GM18951 (cell line): Measurements from ENCODE around the gene UROC1.

Experiments
- POLR2A ChIP-seq: IDR thresholded peaks from 4 replicates; pipeline ENCODE4 v1.6.1; 2011; ENCODE audit warnings: mild to moderate bottlenecking; ENCODE audit not compliant: insufficient read length, insufficient read depth; ENCODE audit errors: extremely low read depth
- in situ Hi-C: fragments of 300-500 bp; cut with MboI; formaldehyde crosslinking; loops from one replicate; pipeline ENCODE4 v1.12.0; 2022; ENCODE audit warnings: low sequenced_read_pairs, mixed read lengths, inconsistent platforms; ENCODE audit not compliant: unreplicated experiment

The UROC1 gene

DNA sequence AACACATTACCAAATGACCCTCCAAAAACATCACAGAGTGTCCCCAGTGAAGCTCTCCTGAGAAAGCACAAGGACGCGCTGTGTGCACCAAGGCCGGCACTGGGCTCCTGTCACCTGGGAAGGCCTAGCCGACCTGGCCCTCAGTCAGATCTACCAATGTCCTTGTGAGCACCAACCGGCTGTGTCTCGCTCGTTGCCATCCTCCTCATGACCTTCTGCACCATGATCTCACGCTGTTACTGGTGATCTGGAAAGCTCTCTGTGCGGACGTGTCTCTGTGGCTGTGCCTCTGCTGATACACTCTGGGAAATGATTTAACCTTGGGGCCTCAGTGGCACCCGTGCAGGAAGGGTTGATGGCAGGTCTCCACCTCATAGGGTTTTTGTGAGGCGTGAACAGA is 66.1 kb downstream of the UROC1 start:
- no peak for TF ChIP-seq POLR2A
- in situ Hi-C loops = no loop called here

DNA sequence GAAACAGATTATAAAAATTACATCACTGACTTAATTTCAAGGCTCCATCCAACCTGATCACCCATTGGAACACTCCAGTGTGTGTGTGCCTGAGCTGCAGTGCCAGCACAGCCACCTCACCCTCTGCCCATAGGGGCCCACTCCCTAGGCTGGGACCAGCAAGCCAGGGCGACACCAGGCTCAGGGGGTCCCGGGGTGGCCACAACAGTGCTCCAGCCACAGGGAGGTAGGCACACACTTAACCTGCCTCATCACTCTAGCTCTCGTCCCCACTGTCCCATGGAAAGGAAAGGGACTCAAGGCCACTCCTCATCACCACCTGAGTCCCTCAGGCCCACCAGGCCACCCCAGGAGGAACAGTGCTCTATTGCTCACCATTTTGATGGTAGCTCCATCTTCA is 66.8 kb downstream of the UROC1 start:
- in situ Hi-C loops = no loop called here
- TF ChIP-seq POLR2A = no peak

DNA sequence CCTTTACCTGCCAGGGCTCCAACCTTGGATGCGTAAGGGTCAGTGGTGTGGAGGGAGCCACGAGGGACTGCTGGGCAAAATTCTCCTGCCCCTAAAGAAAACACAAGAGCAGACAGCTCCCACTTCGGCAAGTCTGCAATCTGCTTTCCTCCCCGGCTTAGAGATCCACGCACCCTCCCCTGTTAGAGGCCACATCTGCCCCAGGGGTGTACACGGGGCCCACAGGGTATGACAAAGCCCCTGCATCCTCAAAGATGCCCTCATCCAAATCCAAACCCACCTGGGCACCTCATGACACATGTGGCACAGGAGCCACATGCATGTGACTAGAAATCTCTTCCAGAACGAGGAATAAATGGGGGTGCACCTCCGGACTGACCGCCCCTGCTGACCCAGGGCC is 67.4 kb downstream of the UROC1 start:
- no peak for TF ChIP-seq POLR2A
- in situ Hi-C loops = no loop called here

DNA sequence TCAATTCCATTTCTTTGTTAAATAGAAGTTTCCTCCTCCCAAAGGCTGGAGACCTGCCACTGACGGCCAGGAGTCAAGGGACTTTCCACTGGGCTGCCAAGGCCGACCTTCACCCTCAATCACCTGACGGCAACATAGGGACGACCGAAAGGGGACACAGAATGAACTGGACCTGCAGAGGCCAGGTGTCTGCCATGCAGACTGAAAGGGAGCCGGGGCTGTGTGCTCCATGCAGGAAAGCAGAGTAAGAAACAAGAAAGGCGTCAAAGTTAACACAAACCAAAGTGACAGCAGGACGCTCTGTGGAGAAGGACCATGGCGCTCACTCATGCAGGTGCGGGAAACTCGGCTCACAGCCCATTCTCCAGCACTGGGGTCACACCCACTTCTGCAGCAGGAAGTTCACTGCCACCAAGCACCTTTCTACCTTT is 67.9 kb downstream of the UROC1 start:
- no peak for TF ChIP-seq POLR2A
- in situ Hi-C loops = no loop called here

DNA sequence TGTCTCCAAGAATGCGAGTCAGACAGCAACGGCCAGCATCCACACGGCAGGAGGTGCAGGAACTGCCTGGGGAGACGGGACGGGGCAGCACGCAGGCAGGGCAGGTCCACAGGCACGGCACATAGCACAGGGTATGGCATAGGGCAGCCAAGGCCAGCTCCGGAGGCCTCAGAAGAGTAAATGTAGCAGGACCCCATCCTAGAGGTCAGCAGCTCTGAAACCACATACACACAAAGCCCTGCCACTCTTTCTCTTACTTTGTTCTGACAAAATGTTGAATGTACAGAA is 68.7 kb downstream of the UROC1 start:
- TF ChIP-seq POLR2A = no peak
- in situ Hi-C loops = no loop called here

DNA sequence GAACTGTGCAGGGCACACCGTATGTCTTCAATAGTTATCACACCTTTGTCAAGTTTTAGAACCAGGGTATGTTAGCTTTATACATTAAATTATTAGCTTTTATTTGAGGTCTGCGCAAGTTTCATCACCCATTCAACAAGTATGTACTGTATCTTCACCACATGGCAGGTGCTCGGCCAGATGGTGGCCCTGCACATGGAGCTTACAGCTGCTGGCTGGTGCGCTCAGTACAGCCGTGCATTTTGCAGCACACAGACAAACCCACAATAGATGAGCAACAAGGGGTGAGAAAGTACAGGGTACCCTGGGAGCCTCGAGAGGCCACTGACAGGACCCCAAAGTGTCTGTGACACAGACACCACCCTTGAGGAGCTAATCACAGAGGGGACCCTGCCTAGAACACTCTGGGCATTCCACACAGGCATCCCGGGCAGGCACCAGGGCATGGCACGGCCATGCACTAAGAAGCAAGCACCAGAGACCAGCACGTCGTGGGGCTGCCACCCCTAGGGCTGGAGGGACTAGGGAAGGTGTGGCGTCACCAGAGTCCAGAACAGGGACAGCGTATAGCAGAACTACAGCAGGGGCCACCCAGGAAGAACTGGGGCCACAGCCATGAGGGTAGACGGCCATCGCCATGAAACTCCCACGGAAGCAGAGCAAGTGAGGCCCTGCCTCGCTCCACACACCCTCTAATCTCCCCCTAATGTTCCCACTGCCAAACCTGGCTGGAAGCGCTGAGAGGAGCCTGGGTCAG is 69.3 kb downstream of the UROC1 start:
- TF ChIP-seq POLR2A = no peak

DNA sequence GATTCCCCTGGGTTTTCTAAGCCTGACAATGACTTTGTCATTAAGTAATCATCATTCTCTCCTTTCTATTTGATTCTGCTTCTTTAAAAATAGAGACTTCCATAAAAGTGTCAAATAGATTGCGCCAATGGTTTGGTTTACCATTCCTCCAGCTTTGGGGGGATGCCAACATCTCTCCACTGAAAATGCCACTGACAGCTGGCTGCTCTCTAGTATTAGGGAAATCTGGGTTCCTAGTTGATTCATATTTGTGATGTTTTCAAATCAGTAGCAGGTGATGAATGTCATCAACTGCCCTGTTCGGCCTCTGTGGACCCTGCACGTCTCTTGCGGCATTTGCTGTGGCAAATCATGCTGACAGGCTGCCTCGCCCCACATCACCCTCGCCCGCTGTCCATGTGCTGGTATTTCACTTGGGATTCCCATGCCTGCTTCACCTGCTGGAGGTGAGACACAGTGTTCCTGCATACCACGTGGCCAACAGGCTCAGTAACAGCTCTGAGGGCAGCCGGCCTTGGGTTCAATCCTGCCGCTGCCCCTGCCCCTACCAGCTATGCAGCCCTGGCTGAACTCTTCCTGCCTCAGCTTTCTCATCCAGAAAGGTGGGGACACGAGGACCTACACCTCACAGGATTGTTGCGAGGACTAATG is 70.0 kb downstream of the UROC1 start:
- in situ Hi-C loops = no loop called here
- no peak for TF ChIP-seq POLR2A

More for the DNA sequence above, 69.3 kb downstream of the UROC1 start:
- in situ Hi-C loops = no loop called here

DNA sequence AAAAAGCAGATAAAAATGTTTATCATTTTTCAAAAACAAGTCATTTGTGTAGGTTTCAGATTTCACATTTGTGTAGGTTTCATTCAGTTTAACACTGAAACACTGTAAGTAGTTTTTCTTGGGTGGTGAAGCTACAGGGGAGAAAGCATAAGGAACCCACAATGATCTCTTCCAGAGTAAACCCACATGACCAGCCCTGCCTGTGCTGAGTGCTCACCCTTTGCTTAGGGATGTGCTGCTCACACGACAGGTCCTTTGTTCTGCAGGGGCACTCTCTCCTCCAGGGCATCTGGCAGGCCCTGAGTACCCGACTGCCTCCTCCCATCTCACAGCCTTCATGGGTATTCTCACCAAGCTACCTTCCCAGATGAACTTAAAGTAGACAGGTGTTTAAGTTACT is 70.8 kb downstream of the UROC1 start:
- in situ Hi-C loops = no loop called here
- TF ChIP-seq POLR2A = no peak

DNA sequence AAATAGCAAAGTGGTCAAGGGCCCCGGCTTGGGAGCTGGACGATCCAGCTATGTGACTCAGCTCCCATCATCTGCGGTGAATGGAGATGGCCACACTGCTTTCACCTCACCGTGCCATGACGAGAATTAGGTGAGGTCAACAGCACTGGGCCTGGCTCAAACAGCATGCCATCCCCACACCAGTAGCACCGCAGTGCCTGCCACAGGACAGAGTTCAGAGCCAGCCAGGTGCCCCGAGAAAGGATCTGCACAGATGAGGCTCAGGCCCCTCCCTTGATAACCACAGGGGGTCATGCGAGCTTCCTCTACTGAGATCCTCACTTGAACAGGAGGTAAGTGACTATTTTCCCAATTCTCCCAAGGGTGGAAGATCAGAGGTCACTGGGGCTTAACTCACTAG is 71.3 kb downstream of the UROC1 start:
- in situ Hi-C loops = no loop called here

DNA sequence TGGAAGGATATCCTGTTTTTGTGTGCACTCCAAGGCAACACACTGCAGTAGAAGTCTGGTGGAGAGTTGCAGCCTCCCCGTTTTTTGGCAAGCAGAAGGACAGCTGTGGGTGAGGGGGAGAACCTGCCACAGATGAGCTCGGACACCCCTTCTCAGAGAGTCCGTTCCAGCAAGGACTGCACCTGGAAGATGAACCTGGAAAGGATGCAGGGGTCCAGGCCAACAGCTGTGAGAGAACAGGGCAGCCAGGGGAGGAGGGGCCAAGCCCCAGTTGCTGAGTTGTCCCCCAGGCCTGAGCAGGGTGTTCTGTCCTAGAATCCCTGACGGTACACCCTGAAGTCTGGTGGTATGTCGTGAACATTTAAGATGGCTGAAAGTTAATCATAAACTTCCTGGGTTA is 72.1 kb downstream of the UROC1 start:
- no peak for TF ChIP-seq POLR2A
- in situ Hi-C loops = no loop called here

More for the DNA sequence above, 71.3 kb downstream of the UROC1 start:
- no peak for TF ChIP-seq POLR2A

DNA sequence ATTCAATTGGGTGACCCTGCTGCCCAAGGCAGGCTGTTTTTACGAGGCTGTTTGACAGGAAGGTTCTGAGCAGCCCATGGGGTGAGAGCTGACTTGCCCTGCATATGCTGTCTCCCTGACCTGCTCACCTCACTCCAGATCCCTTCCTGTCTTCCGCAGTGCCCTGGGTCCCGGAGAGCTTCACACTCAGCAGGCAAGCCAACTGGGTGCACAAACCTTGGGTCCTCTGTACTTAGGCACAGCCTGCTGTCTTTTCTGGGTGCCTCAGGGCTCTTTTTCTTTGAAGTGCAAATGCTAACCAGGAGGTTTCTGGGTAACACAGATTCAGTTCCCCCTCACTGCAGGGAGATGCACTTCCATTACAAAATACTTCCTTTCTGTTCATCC is 74.7 kb downstream of the UROC1 start:
- in situ Hi-C loops = no loop called here
- no peak for TF ChIP-seq POLR2A

DNA sequence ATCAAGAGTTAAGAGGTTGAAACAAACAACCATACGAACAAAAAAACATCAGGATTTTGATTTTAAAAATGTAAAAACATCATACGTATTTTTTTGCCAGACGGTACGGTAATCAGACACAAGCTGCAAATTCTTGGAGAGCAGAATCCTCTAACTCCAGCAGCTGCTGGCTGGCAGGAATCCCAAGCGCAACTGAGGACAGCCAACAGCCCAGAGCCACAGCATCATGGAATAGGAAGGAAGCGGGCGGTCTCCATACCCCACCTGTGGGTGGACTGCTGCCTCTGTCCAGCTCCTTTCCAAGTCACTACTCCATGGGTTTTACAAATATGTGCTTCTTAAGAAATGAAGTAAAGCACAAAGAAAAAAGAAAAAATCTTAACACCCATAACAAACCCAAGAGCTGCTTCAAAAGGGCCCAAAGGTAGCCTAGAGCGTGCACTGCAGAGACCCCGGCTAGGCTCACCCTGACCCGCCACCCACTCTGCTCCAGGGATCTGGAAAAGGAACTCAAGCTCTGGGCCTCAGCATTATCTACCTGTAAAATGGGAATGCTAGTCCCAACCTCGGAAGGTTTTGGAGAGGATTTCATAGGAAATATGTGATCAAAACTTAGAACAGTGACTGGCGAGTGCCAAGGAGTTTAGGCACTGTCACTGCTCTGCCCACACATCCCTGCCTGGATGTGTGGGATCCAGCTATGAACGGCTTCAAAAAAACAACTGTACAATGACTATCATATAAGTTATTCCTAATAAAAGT is 75.3 kb downstream of the UROC1 start:
- no peak for TF ChIP-seq POLR2A
- in situ Hi-C loops = no loop called here

DNA sequence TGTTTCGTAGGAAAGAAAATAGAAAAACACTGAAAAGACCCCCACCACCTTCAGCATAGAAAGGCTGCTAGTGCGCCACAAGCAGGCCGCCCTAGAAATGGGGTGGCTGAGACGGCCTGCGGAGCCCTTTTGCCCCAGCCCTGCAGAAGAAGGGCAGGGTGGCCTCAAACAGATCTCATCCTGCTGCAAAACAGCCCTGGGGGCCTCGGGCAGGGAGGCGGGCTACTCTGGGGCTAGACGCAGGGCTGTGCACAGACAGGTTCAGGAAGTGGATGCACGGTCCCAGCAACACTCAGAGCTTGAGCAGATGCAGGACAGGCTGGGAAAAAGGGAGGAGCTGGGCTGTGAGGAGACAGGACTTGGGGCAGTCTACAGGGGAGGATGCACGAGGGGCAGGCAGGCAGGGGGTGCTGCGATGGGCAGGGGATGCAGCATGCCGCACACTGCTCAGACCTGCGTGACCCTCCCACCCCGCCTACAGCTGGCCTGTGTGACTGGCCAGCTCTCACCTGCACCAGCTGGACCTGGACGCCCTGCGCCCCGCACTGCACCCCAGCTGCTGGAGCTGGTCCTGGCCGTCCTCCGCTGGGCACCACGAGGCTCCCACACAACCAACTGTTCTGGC is 76.2 kb downstream of the UROC1 start:
- in situ Hi-C loops = no loop called here
- TF ChIP-seq POLR2A = no peak

DNA sequence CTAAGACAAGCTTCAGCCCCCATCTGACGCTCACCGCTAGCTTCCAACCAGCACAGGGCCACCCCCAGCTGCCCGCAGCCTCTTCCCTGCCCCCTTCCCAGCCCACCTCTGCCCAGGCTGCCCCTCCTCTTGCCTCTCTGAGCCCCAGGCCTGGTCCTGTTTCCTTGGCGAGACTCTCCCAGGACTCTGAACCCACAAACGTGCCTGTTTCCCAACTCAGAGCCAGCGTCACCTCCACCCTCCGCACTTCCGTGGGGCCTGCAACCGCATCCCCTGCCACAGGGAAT is 76.9 kb downstream of the UROC1 start:
- in situ Hi-C loops = no loop called here
- TF ChIP-seq POLR2A = no peak
